RWPE1 (cell line): Measurements from ENCODE around the gene VPS13D.

ENCODE experiments used
- CTCF ChIA-PET: fragments of 350-600 bp; sonication (Branson Sonifier 250); formaldehyde crosslinking; extraction: SDS; loops from one replicate; lab custom pipeline; 2021; lab: Yijun Ruan, JAX
- POLR2A ChIA-PET: fragments of 400-600 bp; formaldehyde crosslinking; extraction: SDS; loops from one replicate; lab custom pipeline; 2020; ENCODE audit warnings: antibody characterized with exemption; ENCODE audit not compliant: low non-redundant PET; lab: Yijun Ruan, JAX
- DNase-seq: peaks from one replicate; pipeline ENCODE4 v3.0.0; 2012; ENCODE audit warnings: low spot score
- H3K27ac ChIP-seq: fragments of 450-650 bp; 2 replicates; pipeline ENCODE4 v1.5.1; 2017
- TF ChIP-seq, protein P1 (sequence below): fragments of 450-650 bp; conservative IDR thresholded peaks from 2 replicates; pipeline ENCODE4 v1.5.1; 2017; ENCODE audit warnings: low read depth, mild to moderate bottlenecking

VPS13D gene

GRCh38 chr1:12539320-12539704 is 309.5 kb downstream of the VPS13D start:
- TF ChIP-seq, protein P1, sequence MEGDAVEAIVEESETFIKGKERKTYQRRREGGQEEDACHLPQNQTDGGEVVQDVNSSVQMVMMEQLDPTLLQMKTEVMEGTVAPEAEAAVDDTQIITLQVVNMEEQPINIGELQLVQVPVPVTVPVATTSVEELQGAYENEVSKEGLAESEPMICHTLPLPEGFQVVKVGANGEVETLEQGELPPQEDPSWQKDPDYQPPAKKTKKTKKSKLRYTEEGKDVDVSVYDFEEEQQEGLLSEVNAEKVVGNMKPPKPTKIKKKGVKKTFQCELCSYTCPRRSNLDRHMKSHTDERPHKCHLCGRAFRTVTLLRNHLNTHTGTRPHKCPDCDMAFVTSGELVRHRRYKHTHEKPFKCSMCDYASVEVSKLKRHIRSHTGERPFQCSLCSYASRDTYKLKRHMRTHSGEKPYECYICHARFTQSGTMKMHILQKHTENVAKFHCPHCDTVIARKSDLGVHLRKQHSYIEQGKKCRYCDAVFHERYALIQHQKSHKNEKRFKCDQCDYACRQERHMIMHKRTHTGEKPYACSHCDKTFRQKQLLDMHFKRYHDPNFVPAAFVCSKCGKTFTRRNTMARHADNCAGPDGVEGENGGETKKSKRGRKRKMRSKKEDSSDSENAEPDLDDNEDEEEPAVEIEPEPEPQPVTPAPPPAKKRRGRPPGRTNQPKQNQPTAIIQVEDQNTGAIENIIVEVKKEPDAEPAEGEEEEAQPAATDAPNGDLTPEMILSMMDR, result no peak
- ChIA-PET CTCF (no interaction called here), POLR2A (no interaction called here)
- H3K27ac ChIP-seq, result no peak overlapping the region
- DNase-seq, result no peak

DNA sequence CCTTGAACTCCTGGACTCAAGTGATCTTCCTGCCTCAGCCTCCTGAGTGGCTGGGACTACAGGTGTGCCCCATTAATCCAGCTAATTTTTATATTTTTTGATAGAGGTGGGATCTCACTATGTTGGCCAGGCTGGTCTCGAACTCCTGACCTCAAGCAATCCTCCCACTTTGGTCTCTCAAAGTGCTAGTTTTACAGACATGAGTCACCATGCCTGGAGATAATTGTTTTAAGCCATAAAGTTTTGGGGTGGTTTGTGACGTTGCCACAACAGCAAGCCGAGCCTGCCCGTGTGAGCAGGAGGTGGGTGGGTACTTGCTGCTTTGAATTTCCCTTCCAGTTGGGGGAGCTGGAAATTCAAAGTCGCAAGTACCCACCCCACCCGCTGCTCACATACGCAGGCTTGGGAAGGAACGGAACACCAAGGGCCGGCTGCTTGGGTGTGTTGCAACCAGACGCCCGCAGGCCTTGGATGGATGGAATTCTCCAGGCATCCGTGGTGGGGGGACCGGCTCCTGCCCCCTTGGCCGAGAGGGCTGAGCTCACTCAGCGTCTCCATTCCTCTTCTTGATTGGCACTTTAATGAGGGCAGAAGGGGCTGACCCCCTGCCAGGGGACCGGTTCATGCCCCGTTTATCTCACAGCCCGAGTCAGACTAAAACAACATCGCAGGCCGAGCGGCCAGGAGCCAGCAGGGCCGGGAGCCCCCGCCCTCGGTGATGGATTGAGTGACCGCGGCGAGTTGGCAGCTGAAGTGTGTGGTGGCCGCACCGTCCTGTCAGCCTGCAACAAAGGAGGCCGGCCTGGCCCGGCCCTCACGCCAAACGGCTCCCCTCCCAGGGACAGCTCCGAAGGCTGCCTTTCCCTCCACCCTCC is 310.1 kb downstream of the VPS13D start:
- H3K27ac ChIP-seq, result 0 out of 2 replicates have a peak overlapping the region, but pooled peaks have one; percentile 2
- ChIA-PET POLR2A (no interaction called here), CTCF (interaction anchor here (0.6 kb wide), 1 partner anchor 1403 kb away, joined by 3 read pairs; no protein-coding TSS in a partner anchor)
- DNase-seq, result peak; percentile 36
- TF ChIP-seq, protein P1, result no peak

GRCh38 chr1:12540580-12541273 is 310.9 kb downstream of the VPS13D start:
- ChIA-PET CTCF (interaction anchor here (0.6 to 1.1 kb wide), 2 partner anchors 13 to 1402 kb away, joined by 3 read pairs; no protein-coding TSS in a partner anchor), POLR2A (no interaction called here)
- no peak overlapping the region for H3K27ac ChIP-seq
- DNase-seq, result no peak
- TF ChIP-seq, protein P1, result no peak

GRCh38 chr1:12541274-12542137 is 311.7 kb downstream of the VPS13D start:
- DNase-seq, result no peak
- POLR2A ChIA-PET, result no interaction called here
- H3K27ac ChIP-seq, result no peak overlapping the region
- CTCF ChIA-PET, result interaction anchor here (0.6 to 1.1 kb wide), 2 partner anchors 13 to 21 kb away, joined by 3 read pairs; no protein-coding TSS in a partner anchor
- TF ChIP-seq, protein P1, result no peak

DNA sequence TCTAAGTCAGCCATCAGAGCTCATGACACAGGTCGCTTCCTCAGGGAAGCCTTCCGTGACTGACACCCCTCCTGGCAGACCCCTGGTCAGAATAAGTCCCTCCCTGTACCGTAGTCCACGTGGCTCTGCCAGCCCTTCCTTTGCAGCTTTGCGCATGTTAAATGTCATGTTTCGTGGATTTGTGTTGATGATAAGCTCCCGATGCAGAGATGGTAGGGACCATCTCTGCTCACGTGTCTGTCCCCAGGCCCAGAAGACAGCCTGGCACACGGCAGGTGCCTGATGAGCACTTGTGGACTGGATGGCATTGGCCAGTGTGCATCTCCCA is 312.3 kb downstream of the VPS13D start:
- TF ChIP-seq, protein P1, result no peak
- ChIA-PET CTCF (interaction anchor here (0.6 to 1.1 kb wide), 2 partner anchors 14 to 22 kb away, joined by 3 read pairs; no protein-coding TSS in a partner anchor), POLR2A (no interaction called here)
- no peak for DNase-seq
- H3K27ac ChIP-seq, result no peak overlapping the region
